Keratinocyte (primary cell): ENCODE measurements around the gene DENND5B. TPM values are rescaled to one million over a fixed set of nuclear protein-coding genes. Genes with fewer than 3 reads are reported as not detected.
"Not testable (repeated sequence)": the region's sequence is repeated elsewhere in the genome, so short reads cannot be mapped to it uniquely, and the experiment has no call there.

ENCODE experiments used
- DNase-seq: peaks from one replicate; pipeline ENCODE4 v3.0.0-alpha.2; 2011; ENCODE audit warnings: low read depth, missing footprints, low spot score
- FAIRE-seq: peaks from 2 replicates; lab custom pipeline; 2011; peaks lifted over from hg19 to GRCh38; lab: Jason Lieb, UNC
- H2AFZ ChIP-seq: 2 replicates; pipeline ENCODE4 v1.6.0; 2012; ENCODE audit warnings: low read length, control low read depth, inconsistent platforms; ENCODE audit not compliant: control insufficient read depth
- H3K27ac ChIP-seq: 2 replicates; pipeline ENCODE4 v1.5.1; 2011; ENCODE audit warnings: low read length; ENCODE audit not compliant: control insufficient read depth, insufficient read depth
- H3K27me3 ChIP-seq: 3 replicates; pipeline ENCODE4 v1.6.0; 2011; ENCODE audit warnings: low read length; ENCODE audit not compliant: control insufficient read depth, insufficient read depth; ENCODE audit errors: extremely low read depth
- H3K36me3 ChIP-seq, 2 experiments: 2 replicates in 1 of 2; 3 replicates in 1 of 2; pipeline ENCODE4 v1.5.1; 2011; ENCODE audit warnings: low read length in 2 of 2, mild to moderate bottlenecking in 1 of 2; ENCODE audit not compliant: control insufficient read depth in 2 of 2, insufficient read depth in 2 of 2; ENCODE audit errors: extremely low read depth in 1 of 2
- H3K4me1 ChIP-seq: 3 replicates; pipeline ENCODE4 v1.5.1; 2011; ENCODE audit warnings: low read length; ENCODE audit not compliant: control insufficient read depth, insufficient read depth; ENCODE audit errors: extremely low read depth
- H3K4me2 ChIP-seq: 3 replicates; pipeline ENCODE4 v1.6.0; 2011; ENCODE audit warnings: low read depth, low read length; ENCODE audit not compliant: control insufficient read depth, insufficient read depth; ENCODE audit errors: extremely low read depth
- H3K4me3 ChIP-seq, 3 experiments: fragments of 200-600 bp in 1 of 3; sonication (generic) in 1 of 3; 2 replicates in 2 of 3; 3 replicates in 1 of 3; pipeline ENCODE4 v1.5.1; 2011 to 2016; ENCODE audit warnings: low read length in 3 of 3, mild to moderate bottlenecking in 3 of 3, control low read depth in 2 of 3, inconsistent platforms in 1 of 3, low read depth in 1 of 3, mixed read lengths in 1 of 3, mixed run types in 1 of 3, moderate library complexity in 1 of 3; ENCODE audit not compliant: control insufficient read depth in 2 of 3, insufficient read depth in 2 of 3; ENCODE audit errors: extremely low read depth in 1 of 3
- H3K79me2 ChIP-seq: 2 replicates; pipeline ENCODE4 v1.6.0; 2012; ENCODE audit warnings: low read length; ENCODE audit not compliant: control insufficient read depth, insufficient read depth
- H3K9ac ChIP-seq: 3 replicates; pipeline ENCODE4 v1.6.0; 2011; ENCODE audit warnings: low read length; ENCODE audit not compliant: control insufficient read depth, insufficient read depth; ENCODE audit errors: extremely low read depth
- H3K9me1 ChIP-seq: 3 replicates; pipeline ENCODE4 v1.6.0; 2011; ENCODE audit warnings: low read length; ENCODE audit not compliant: control insufficient read depth, insufficient read depth; ENCODE audit errors: extremely low read depth
- H3K9me3 ChIP-seq: 2 replicates; pipeline ENCODE4 v1.5.1; 2012; ENCODE audit warnings: low read depth, low read length; ENCODE audit not compliant: control insufficient read depth
- H4K20me1 ChIP-seq: 3 replicates; pipeline ENCODE4 v1.6.0; 2011; ENCODE audit warnings: low read length; ENCODE audit not compliant: control insufficient read depth, insufficient read depth; ENCODE audit errors: extremely low read depth
- EZH2 ChIP-seq: IDR thresholded peaks from one replicate; pipeline ENCODE4 v1.6.1; 2012; ENCODE audit warnings: inconsistent platforms, mild to moderate bottlenecking, low read length, moderate library complexity
- dilution Hi-C: fragments of 300-500 bp; cut with MboI; formaldehyde crosslinking; loops from one replicate; pipeline ENCODE4 v1.7.0; 2020; ENCODE audit warnings: low sequenced_read_pairs; ENCODE audit not compliant: extremely low pct_ligation_motif_present
- polyA plus RNA-seq, 5 experiments: library from polyadenylated mRNA; depleted of rRNA in 3 of 5; stranded (reverse) in 3 of 5; stranded (forward) in 1 of 5; unstranded in 1 of 5; fragments of >200 nt; gene quantifications; 1 replicate in 1 of 5; 2 replicates in 3 of 5; 3 replicates in 1 of 5; pipeline versions ENCODE4 v1.2.1 to v1.2.3, GENCODE V29; 2011 to 2012; ENCODE audit warnings: missing spikeins in 2 of 5, low read depth in 1 of 5, low replicate concordance in 1 of 5
- TF ChIP-seq, protein P1 (sequence below), 3 experiments: IDR thresholded peaks in 1 of 3; conservative IDR thresholded peaks in 1 of 3; optimal IDR thresholded peaks in 1 of 3; 2 replicates in 2 of 3; 3 replicates in 1 of 3; pipeline versions ENCODE3 to v1.5.1; 2011; ENCODE audit warnings: low read length in 3 of 3, mild to moderate bottlenecking in 3 of 3, moderate library complexity in 2 of 3, control low read depth in 1 of 3, inconsistent platforms in 1 of 3; ENCODE audit not compliant: insufficient read depth in 2 of 3; ENCODE audit errors: extremely low read depth in 1 of 3

Gene DENND5B
- polyA plus RNA-seq, 1 donor (not counting 4 experiments of a cell fraction or from before 2014, with no cell fraction given): 4.7 TPM

DNA sequence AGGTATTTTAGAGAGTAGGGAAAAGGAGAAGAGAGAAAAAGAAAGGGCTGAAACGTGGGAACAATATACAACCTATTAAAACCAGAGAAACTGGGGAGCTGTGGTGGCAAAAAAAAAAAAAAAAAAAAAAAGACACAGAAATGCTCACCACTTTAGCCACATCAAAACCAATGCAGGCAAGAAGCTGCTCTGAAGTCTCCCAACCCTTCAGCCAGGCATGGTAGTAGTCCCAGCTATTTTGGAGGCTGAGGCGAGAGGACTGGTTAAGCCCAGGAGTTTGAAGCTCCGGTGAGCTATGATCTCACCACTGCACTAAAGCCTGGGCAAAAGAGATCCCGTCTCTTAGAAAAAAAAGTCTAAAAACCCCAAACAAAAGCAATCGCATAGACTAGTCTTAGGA is 33.2 kb downstream of the DENND5B start:
- no peaks in the 10 kb centered on the region for H4K20me1 ChIP-seq
- no peak overlapping the region for H2AFZ ChIP-seq
- no peak overlapping the region for H3K4me2 ChIP-seq
- H3K27me3 ChIP-seq: no peaks in the 10 kb centered on the region
- H3K79me2 ChIP-seq: no peaks in the 10 kb centered on the region
- H3K36me3 ChIP-seq: no peaks in the 10 kb centered on the region
- no peak overlapping the region for H3K4me3 ChIP-seq
- dilution Hi-C loops: no loop called here
- no peak for TF ChIP-seq EZH2
- TF ChIP-seq, protein P1, sequence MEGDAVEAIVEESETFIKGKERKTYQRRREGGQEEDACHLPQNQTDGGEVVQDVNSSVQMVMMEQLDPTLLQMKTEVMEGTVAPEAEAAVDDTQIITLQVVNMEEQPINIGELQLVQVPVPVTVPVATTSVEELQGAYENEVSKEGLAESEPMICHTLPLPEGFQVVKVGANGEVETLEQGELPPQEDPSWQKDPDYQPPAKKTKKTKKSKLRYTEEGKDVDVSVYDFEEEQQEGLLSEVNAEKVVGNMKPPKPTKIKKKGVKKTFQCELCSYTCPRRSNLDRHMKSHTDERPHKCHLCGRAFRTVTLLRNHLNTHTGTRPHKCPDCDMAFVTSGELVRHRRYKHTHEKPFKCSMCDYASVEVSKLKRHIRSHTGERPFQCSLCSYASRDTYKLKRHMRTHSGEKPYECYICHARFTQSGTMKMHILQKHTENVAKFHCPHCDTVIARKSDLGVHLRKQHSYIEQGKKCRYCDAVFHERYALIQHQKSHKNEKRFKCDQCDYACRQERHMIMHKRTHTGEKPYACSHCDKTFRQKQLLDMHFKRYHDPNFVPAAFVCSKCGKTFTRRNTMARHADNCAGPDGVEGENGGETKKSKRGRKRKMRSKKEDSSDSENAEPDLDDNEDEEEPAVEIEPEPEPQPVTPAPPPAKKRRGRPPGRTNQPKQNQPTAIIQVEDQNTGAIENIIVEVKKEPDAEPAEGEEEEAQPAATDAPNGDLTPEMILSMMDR (optimal IDR thresholded peaks at IDR 0.05 in 1 of 3, IDR thresholded peaks at IDR 0.05 in 1 of 3, conservative IDR thresholded peaks at IDR 0.05 in 1 of 3; ENCODE audit: extremely low read depth in 1 of 3, insufficient read depth in 2 of 3, low read length in 3 of 3): no peak
- no peaks in the 10 kb centered on the region for H3K9me1 ChIP-seq
- no peak for DNase-seq
- FAIRE-seq: no peak
- H3K9ac ChIP-seq: no peak overlapping the region
- H3K9me3 ChIP-seq: no peaks in the 10 kb centered on the region
- no peak overlapping the region for H3K27ac ChIP-seq
- H3K4me1 ChIP-seq: peaks cover 3% of the 10 kb centered on the region

DNA sequence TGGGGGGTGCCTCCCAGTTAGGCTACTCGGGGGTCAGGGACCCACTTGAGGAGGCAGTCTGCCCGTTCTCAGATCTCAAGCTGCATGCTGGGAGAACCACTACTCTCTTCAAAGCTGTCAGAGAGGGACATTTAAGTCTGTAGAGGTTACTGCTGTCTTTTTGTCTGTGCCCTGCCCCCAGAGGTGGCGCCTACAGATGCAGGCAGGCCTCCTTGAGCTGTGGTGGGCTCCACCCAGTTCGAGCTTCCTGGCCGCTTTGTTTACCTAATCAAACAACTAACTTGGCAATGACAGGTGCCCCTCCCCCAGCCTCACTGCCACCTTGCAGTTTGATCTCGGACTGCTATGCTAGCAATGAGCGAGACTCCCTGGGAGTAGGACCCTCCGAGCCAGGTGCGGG is 35.5 kb downstream of the DENND5B start:
- H3K4me1 ChIP-seq, H3K27me3 ChIP-seq, H3K27ac ChIP-seq, dilution Hi-C loops, H3K9me1 ChIP-seq, DNase-seq, H3K4me3 ChIP-seq, H3K9ac ChIP-seq, H3K4me2 ChIP-seq, H4K20me1 ChIP-seq, FAIRE-seq, H3K9me3 ChIP-seq, H2AFZ ChIP-seq, H3K79me2 ChIP-seq, H3K36me3 ChIP-seq: not testable (repeated sequence)

DNA sequence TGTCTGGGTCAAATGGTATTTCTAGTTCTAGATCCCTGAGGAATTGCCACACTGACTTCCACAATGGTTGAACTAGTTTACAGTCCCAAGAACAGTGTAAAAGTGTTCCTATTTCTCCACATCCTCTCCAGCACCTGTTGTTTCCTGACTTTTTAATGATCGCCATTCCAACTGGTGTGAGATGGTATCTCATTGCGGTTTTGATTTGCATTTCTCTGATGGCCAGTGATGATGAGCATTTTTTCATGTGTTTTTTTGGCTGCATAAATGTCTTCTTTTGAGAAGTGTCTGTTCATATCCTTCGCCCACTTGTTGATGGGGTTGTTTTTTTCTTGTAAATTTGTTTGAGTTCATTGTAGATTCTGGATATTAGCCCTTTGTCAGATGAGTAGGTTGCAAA is 40.3 kb downstream of the DENND5B start:
- H3K79me2 ChIP-seq, H3K9me1 ChIP-seq, H3K36me3 ChIP-seq, FAIRE-seq, H3K27ac ChIP-seq, H2AFZ ChIP-seq, H3K9ac ChIP-seq, H3K9me3 ChIP-seq, dilution Hi-C loops, H4K20me1 ChIP-seq, H3K4me1 ChIP-seq, H3K4me2 ChIP-seq, DNase-seq, H3K4me3 ChIP-seq, H3K27me3 ChIP-seq: not testable (repeated sequence)
